Activated T-helper 2 cell treated with anti-CD3 and anti-CD28 coated beads, Interferon-gamma antibody, Interleukin-2, Interleukin-4, amounts not matched to agents 10 μg/mL and 5 μg/mL and 100 μg/mL, durations not matched to agents 14 hours and 24 hours and 36 hours (primary cell): ENCODE data around the gene GRB7. TPM values are rescaled to one million over a fixed set of nuclear protein-coding genes. Genes with fewer than 3 reads are reported as not detected.

Experiments
- DNase-seq: peaks from one replicate; pipeline ENCODE4 v3.0.0; 2021; ENCODE audit warnings: low spot score
- H3K27ac Mint-ChIP-seq: one replicate; pipeline ENCODE4 v1.8.0; 2021; ENCODE audit warnings: mixed read lengths
- H3K27me3 Mint-ChIP-seq: one replicate; pipeline ENCODE4 v1.8.0; 2021; ENCODE audit warnings: low read depth, mixed read lengths
- H3K36me3 Mint-ChIP-seq: one replicate; pipeline ENCODE4 v1.8.0; 2021; ENCODE audit warnings: low read depth, mixed read lengths
- H3K4me1 Mint-ChIP-seq: one replicate; pipeline ENCODE4 v1.8.0; 2021; ENCODE audit warnings: low read depth, mixed read lengths
- H3K4me3 Mint-ChIP-seq: one replicate; pipeline ENCODE4 v1.8.0; 2021; ENCODE audit warnings: low read depth, mild to moderate bottlenecking, moderate library complexity, mixed read lengths
- H3K9me3 Mint-ChIP-seq: one replicate; pipeline ENCODE4 v1.8.0; 2021; ENCODE audit warnings: mixed read lengths
- intact Hi-C: fragments of 100-400 bp; cut with micrococcal nuclease; formaldehyde crosslinking; loops from one replicate; pipeline ENCODE4 v1.15.1; 2023
- total RNA-seq: library from RNA; stranded (reverse); gene quantifications from 2 replicates; pipeline ENCODE4 v1.2.3, GENCODE V29; 2022

Gene GRB7
- total RNA-seq, 1 donor from 2014 or later, result 0.39 TPM

DNA sequence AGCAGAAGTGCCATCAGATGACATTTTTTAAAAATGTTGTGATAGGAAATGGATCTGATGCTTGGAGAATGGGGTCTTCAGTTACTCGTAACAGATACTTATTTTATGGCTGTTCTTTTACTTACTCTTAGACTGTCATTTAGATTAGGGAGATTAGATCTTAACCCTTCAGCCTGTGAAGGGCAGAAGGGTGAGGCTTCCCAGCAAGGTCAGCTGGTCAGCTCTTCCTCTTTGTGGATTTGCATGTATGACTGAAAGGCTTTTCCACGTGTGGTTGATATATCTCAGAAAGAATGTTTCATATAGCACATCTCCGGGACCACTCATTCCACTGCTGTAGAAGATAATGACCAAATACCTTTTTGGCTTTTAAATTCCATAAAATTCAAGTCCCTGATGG lies 27.4 kb downstream of the GRB7 start:
- no peak for DNase-seq
- Mint-ChIP-seq H3K27ac (no peak overlapping the region), H3K27me3 (no peaks in the 10 kb centered on the region), H3K4me3 (no peak overlapping the region), H3K4me1 (peaks cover 47% of the 10 kb centered on the region), H3K9me3 (no peaks in the 10 kb centered on the region), H3K36me3 (peaks cover 69% of the 10 kb centered on the region)
- intact Hi-C loops, result loop anchor here (10.0 kb wide), 1 partner anchor 80 kb away; the partner anchor contains the start of gene PGAP3

DNA sequence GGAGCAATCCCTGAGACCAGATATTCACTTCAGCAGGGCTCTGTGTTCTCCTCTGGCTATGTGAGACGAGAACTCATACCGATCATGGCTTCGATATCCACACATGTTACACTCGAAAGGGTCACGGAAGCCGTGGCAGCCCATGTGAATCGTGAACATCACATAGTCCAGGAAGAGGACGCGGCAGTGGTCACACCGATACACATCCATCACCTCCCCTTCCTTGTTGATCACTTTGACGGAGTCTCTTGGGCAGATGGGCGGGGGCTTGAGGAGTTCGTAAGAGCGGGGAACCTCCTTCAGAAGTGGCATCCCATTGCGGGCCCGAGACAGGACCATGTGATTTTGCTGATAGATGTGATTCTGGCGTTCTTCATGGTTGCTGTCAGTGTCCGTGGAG lies 28.0 kb downstream of the GRB7 start:
- Mint-ChIP-seq H3K4me1 (peaks cover 53% of the 10 kb centered on the region), H3K36me3 (peaks cover 68% of the 10 kb centered on the region), H3K4me3 (no peak overlapping the region), H3K27me3 (no peaks in the 10 kb centered on the region), H3K9me3 (no peaks in the 10 kb centered on the region), H3K27ac (no peak overlapping the region)
- intact Hi-C loops, result loop anchor here (10.0 kb wide), 1 partner anchor 81 kb away; the partner anchor contains the start of gene PGAP3
- DNase-seq, result no peak

DNA sequence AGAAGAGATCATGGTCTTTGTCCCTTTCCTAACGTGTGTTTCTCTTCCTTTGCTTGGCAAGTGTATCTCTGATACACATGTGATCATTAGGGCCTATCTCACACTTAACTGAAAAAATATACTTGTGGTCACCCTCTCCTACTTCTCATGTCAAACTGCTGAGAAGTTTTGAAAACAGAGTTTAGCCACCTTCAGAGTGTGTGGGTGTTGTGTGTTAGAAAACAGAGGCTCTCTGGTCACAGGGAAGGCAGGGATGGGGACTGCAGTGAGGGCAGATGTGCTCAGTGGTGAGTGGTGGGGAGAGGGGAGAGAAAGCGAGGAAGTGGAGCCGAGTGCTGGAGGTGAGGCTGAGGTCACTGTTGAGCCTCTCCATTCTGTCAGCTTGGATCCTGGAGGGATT lies 29.4 kb downstream of the GRB7 start:
- Mint-ChIP-seq H3K27ac (peak overlapping the region; percentile 38), H3K36me3 (peaks cover 70% of the 10 kb centered on the region), H3K9me3 (no peaks in the 10 kb centered on the region), H3K27me3 (no peaks in the 10 kb centered on the region), H3K4me3 (no peak overlapping the region), H3K4me1 (peaks cover 62% of the 10 kb centered on the region)
- no peak for DNase-seq
- intact Hi-C loops, result loop anchor here (10.0 kb wide), 1 partner anchor 82 kb away; the partner anchor contains the start of gene PGAP3

DNA sequence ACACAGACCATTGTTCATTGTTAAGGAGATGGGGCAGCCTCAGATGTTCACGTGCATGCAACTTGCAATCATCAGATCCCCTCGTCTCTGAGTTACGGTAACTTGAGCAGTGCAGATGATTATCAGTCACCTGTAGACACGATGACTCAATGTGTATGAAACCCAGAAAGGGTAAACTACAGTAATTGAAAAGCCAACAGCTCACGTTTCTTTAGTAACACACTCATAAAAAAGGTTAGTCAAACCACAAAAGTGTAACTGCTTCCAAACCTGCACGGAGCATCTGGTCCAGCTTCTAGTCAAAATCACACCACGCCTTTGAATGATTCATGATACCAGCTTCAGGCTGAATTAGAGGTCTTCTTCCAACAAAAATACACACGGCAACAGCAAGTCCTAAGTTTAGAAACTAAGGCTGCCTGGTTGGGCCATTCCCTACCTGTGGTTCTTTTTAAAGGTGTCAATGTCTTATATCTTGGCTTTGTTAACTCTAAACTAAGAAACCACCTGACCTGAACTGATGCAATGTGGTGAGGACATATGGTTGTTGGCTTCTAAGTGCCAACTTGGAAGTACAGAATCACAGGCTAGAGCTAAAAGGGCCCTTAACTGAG lies 32.3 kb downstream of the GRB7 start:
- H3K36me3 Mint-ChIP-seq, result peaks cover 66% of the 10 kb centered on the region
- peak; percentile 63 for DNase-seq
- peak overlapping the region; percentile 57 for H3K27ac Mint-ChIP-seq
- H3K9me3 Mint-ChIP-seq, result no peaks in the 10 kb centered on the region
- no peaks in the 10 kb centered on the region for H3K27me3 Mint-ChIP-seq
- no peak overlapping the region for H3K4me3 Mint-ChIP-seq
- intact Hi-C loops, result loop anchor here (1.0 to 10.0 kb wide), 6 partner anchors 8 to 97 kb away; partner anchors contain the start of gene PGAP3
- H3K4me1 Mint-ChIP-seq, result peaks cover 78% of the 10 kb centered on the region

DNA sequence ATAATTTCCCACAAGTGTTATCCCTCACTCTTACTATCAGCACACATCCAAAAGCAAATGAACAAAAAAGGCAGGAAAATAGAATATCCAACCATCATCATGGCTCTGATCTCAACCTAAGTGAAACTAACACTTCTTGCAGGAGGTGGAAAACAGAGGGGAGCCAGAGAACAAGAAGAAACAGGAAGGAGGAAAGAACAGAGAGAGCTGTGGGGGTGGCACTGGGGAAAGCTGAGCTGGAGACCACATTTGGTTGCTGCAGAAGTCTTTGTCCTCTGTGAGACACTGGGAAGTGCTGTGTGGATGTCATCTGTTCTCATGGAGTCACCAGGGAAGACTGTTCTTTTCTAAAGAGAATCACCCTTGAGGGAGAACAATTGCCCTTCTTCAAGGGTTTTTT lies 34.7 kb downstream of the GRB7 start:
- Mint-ChIP-seq H3K27me3 (no peaks in the 10 kb centered on the region), H3K4me1 (peaks cover 84% of the 10 kb centered on the region), H3K9me3 (no peaks in the 10 kb centered on the region), H3K27ac (peak overlapping the region; percentile 41), H3K4me3 (peak overlapping the region; percentile 42), H3K36me3 (peaks cover 54% of the 10 kb centered on the region)
- no peak for DNase-seq
- intact Hi-C loops, result no loop called here

DNA sequence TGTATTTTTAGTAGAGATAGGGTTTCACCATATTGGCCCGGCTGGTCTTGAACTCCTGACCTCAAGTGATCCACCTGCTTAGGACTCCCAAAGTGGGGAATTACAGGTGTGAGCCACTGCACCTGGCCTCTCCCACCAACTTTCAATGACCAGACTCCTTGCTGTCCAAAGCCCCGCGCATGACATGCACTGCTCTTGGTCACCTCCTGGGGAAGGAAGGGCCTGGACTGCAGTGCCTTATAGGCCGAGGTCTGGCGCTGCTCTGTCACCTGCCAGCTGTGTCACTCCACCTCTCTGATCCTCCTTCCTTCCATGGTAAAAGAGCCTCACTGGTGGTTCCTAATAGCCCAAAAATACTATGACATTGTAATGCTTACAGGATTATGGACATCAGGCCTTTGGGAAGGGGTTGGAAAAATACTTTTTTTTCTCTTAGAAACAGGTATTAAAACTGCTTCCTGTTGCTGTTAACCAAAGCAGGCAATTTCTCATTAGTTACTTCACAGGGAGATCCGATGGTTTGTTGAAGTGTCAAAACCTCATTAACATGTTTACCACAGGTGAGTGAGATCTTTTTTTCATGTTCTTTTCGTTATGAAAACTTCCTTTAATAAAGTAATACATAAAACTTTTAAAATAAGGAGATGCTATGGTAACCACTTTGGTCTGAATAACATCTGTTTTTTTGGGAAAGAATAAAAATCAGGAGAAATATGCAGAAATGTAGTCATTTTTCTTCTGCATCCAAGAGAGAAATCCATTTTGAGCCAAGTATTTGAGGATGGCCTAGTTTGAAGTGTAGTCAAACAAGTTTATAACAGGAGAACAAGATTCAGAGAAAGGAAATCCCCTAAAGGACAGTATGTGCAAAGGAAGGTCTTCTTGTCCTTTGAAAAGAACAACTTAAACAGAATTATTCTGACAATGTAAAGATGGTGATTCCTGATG lies 35.5 kb downstream of the GRB7 start:
- Mint-ChIP-seq H3K36me3 (peaks cover 50% of the 10 kb centered on the region), H3K4me3 (no peak overlapping the region), H3K27me3 (no peaks in the 10 kb centered on the region), H3K4me1 (peaks cover 87% of the 10 kb centered on the region), H3K9me3 (no peaks in the 10 kb centered on the region), H3K27ac (peak overlapping the region; percentile 14)
- no peak for DNase-seq
- intact Hi-C loops, result no loop called here

DNA sequence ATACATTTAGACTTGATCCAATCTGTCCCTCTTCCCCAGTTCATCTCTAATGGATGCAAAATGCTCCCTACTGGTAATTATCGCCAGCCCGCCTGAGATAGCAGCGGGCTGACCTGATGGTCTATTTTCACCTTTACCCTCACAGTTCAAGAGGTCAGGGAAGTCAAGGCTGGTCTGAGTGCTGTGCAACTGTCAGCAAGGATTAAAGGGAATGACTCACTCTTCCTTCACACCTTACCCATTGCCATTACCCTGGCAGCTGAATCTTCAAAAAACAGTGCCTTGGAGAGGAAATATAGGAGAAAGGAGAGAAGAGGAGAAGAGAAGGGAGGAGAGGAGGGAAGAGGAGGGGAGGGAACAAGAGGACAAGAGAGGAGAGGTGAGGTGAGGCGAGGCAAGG lies 36.3 kb downstream of the GRB7 start:
- intact Hi-C loops, result no loop called here
- Mint-ChIP-seq H3K4me1 (peaks cover 81% of the 10 kb centered on the region), H3K9me3 (no peaks in the 10 kb centered on the region), H3K27ac (peak overlapping the region; percentile 84), H3K36me3 (peaks cover 43% of the 10 kb centered on the region), H3K27me3 (no peaks in the 10 kb centered on the region), H3K4me3 (peak overlapping the region; percentile 59)
- no peak for DNase-seq

DNA sequence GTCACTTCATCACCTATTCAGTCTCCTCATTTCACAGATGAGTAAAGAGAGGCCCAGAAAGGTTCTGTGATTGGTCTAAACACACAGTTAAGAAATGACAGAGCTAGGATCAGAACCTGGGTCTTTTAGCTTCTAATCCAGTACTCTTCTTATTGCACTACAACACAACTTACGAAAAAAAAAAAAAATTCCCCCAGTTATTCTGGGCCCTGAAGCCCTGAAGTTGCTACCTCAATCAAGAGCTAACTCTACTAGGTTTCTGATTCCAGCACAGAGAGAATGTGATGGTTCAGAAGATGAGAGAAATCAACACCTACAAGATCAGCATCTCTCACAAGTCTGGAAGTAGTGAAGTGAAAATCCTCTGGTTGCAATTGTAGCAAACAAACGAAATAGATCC lies 37.3 kb downstream of the GRB7 start:
- no peak for DNase-seq
- Mint-ChIP-seq H3K4me3 (peak overlapping the region; percentile 41), H3K4me1 (peaks cover 75% of the 10 kb centered on the region), H3K36me3 (peaks cover 44% of the 10 kb centered on the region), H3K27me3 (no peaks in the 10 kb centered on the region), H3K27ac (peak overlapping the region; percentile 17), H3K9me3 (no peaks in the 10 kb centered on the region)
- intact Hi-C loops, result no loop called here

DNA sequence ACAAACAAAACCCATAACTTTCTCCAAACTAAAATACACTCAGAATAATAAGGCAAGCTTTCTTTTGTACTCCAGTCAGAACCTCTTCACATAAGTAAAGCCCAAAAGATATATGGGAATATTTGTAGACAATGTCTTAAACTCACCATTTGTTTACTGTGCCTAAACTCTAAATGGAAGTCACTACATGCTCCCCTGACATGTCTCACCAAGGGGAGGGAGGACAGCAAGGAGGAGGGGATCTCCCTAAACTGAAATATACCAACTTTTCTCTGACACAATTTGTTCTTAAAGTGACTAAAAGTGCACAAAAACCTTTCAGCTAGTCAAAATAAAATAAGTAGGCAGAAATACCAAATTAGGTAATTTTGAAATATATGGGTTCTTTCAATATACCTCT lies 38.5 kb downstream of the GRB7 start:
- intact Hi-C loops, result no loop called here
- no peak for DNase-seq
- H3K36me3 Mint-ChIP-seq, result peaks cover 46% of the 10 kb centered on the region
- H3K9me3 Mint-ChIP-seq, result no peaks in the 10 kb centered on the region
- H3K27me3 Mint-ChIP-seq, result no peaks in the 10 kb centered on the region
- H3K4me1 Mint-ChIP-seq, result peaks cover 71% of the 10 kb centered on the region
- H3K27ac Mint-ChIP-seq, result peak overlapping the region; percentile 71
- H3K4me3 Mint-ChIP-seq, result peak overlapping the region; percentile 71

DNA sequence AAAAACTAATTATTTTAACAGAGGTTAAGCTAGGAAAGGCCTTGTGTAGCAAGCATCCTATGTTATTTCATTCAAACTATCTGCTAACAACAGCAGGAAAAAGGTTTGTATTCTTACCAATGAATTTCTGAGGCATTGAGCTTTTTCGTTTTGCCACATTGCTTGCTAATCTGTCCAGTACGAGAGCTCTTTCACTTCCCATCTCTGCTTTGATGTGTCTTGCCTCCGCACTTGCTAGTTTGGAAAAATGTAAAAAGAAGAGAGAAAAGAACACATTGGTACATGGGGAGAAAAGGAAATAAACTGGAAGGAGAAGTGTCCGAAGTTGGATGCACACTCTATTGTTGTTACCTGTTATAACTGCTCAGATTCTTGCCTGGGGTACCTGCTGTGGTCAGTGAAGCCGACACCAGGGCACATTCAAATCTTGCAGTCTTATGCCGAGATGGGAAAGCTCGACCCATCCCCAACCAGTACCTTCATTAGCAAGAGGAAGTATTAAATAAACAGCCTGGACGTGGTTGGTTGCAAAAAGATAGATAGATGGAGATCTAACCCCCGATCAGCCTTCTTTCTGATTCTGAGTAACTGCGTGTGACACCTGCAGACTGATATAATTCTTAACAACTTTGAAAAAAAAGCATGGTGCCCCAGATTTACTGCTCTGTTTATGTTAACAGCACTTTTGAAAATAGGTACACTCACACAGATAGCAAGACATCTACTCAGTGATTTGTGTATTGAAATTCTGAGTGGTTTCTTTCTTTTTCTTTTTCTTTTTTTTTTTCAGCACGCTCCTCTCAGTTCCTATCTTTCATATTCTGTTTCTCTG lies 40.0 kb downstream of the GRB7 start:
- no peak for DNase-seq
- Mint-ChIP-seq H3K27me3 (no peaks in the 10 kb centered on the region), H3K4me1 (peaks cover 72% of the 10 kb centered on the region), H3K36me3 (peaks cover 45% of the 10 kb centered on the region), H3K4me3 (peak overlapping the region; percentile 84), H3K27ac (peak overlapping the region; percentile 77), H3K9me3 (no peaks in the 10 kb centered on the region)
- intact Hi-C loops, result loop anchor here (1.0 kb wide), 2 partner anchors 7 to 14 kb away; no protein-coding TSS in a partner anchor

DNA sequence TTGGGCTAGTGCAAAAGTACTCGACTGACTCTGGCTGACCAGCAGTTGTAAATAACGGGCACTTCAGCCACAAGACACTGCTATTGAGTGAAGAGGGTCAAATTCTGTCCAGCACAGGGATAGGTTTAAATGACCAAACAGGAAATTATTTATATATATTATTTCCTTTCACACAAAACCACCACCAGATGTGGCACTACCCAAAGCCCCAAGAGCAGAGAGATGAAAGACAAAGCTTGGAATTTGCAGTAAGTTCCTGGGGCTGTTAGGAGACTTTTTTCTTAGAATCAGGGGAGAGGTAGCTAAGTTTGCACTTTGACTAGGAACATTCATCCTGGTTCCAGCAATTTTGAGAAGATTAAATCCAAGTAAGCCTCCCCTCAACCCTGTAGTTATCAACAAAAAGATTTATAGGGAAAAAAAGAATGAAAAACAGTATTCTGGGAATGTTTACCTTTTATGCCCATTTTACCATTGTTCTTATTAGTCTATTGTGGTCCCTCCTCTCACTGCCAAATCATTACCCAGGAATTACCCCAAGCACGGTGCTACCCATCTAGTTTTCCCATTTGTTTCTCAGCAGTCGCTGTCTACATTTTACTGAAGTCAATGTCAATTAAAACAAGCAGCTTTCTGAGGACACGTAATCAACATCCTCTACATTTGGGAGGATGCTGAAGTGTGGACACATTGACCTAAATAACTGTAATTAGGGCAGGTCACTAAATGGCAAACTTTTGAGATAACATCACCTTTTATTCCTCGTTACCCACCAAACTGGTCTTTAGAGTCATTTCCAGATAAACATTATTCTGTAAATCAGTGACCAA lies 43.5 kb downstream of the GRB7 start:
- H3K27ac Mint-ChIP-seq, result no peak overlapping the region
- no peak overlapping the region for H3K4me3 Mint-ChIP-seq
- peaks cover 53% of the 10 kb centered on the region for H3K4me1 Mint-ChIP-seq
- intact Hi-C loops, result no loop called here
- no peaks in the 10 kb centered on the region for H3K9me3 Mint-ChIP-seq
- peaks cover 52% of the 10 kb centered on the region for H3K36me3 Mint-ChIP-seq
- no peaks in the 10 kb centered on the region for H3K27me3 Mint-ChIP-seq
- DNase-seq, result no peak

DNA sequence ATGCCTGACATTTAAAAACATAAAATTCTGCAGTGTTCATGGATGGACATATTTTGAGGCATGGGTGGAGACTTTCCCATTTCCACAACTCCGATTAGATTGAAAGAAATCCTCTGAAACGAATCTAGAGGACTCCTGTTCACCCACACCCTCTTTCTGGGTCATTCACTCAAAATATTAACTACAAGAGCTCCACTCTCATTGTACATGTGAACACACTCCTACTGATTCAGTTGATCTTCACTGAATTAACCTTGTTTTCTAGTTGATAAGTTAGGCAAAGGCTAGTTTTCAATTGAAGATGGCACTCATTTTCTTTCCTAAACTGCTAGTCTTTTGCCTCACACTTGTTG lies 44.1 kb downstream of the GRB7 start:
- no peaks in the 10 kb centered on the region for H3K27me3 Mint-ChIP-seq
- H3K4me1 Mint-ChIP-seq, result peaks cover 48% of the 10 kb centered on the region
- no peak for DNase-seq
- no peak overlapping the region for H3K27ac Mint-ChIP-seq
- no peaks in the 10 kb centered on the region for H3K9me3 Mint-ChIP-seq
- intact Hi-C loops, result no loop called here
- H3K36me3 Mint-ChIP-seq, result peaks cover 49% of the 10 kb centered on the region
- H3K4me3 Mint-ChIP-seq, result no peak overlapping the region
